Pancreas (tissue), 10 donors: ENCODE measurements around the gene TPGS2. TPM values are rescaled to one million over a fixed set of nuclear protein-coding genes. Genes with fewer than 3 reads are reported as not detected.

Experiments
- ATAC-seq, 4 donors: fragments of 200-7000 bp; cut with Tn5 transposase; one replicate each; pipeline versions ENCODE4 v1.8.0 to v1.9.1; 2020; ENCODE audit warnings: mild to moderate bottlenecking in 4 of 4, moderate library complexity in 4 of 4
- DNase-seq, 6 donors: peaks; one replicate each; pipeline ENCODE4 v3.0.0-alpha.2; 2020
- FAIRE-seq: peaks from 2 replicates; lab custom pipeline; 2012; peaks lifted over from hg19 to GRCh38; lab: Jason Lieb, UNC
- H3K27ac ChIP-seq, 4 donors: fragments of 200-600 bp; sonication (generic); 1 replicate in 3 of 4; 2 replicates in 1 of 4; pipeline versions ENCODE4 v1.5.0 to v1.8.0; 2020
- H3K27me3 ChIP-seq, 4 donors: fragments of 200-600 bp; one replicate each; pipeline ENCODE4 v1.8.0; 2021
- H3K36me3 ChIP-seq, 3 donors: fragments of 200-600 bp; sonication (generic) in 1 of 3; one replicate each; pipeline versions ENCODE4 v1.5.0 to v1.8.0; 2020 to 2021
- H3K4me1 ChIP-seq, 3 donors: fragments of 200-600 bp; one replicate each; pipeline ENCODE4 v1.8.0; 2021
- H3K4me3 ChIP-seq, 4 donors: fragments of 200-600 bp; sonication (generic) in 2 of 4; one replicate each; pipeline versions ENCODE4 v1.5.0 to v1.8.0; 2020 to 2021
- H3K9me3 ChIP-seq, 4 donors: fragments of 200-600 bp; one replicate each; pipeline ENCODE4 v1.8.0; 2021
- CTCF ChIP-seq, 4 donors: fragments of 200-600 bp; sonication (generic) in 3 of 4; IDR thresholded peaks; one replicate each; pipeline versions ENCODE4 v1.5.0 to v1.8.0; 2021; ENCODE audit warnings: antibody characterized with exemption in 4 of 4
- WGBS, 2 donors: extraction: QIAGEN DNeasy Blood & Tissue Kit; methylation state at CpG; one replicate each; pipeline ENCODE4 v1.1.7; 2013; 5-methylcytosine and 5-hydroxymethylcytosine counted together
- intact Hi-C, 3 donors: fragments of 100-400 bp; cut with DNase I; formaldehyde crosslinking; loops; one replicate each; pipeline versions ENCODE4 v1.11.1 to v1.14.2; 2022
- polyA plus RNA-seq, 2 donors: library from polyadenylated mRNA; stranded (reverse); fragments of 200-250 nt; gene quantifications; one replicate each; pipeline ENCODE4 v1.2.3, GENCODE V29; 2013
- total RNA-seq, 6 donors: library from RNA; stranded (reverse); fragmentation: NEBNext Ultra II Directional in 4 of 6; extraction: Animal tissue kit (Norgen Biotek cat#: 25700) in 4 of 6; gene quantifications; one replicate each; pipeline versions ENCODE4 v1.2.1 to v1.2.4, GENCODE V29; 2021 to 2023
- donor health status: healthy with polysubstance abuse.
- donor health status: DM: no; HTN: no; CAD: no; lungs with moderate emphysema.
- donor health status: DM: no; HTN: no; CAD: no.
- donor health status: control.
- donor health status: control.
- donor health status: Bipolar disorder and iron deficiency.
- donor health status: DM: yes; HTN: yes; CAD: no.
- donor health status: DM: no; HTN: no; CAD: no.
- donor health status: DM: no; HTN: no; CAD: no.
- donor health status: DM: yes; HTN: yes; CAD: no.

TPGS2 gene
- total and polyA plus RNA-seq, 8 donors: 16.6 to 44.6 (median 25.2) TPM

- WGBS, 2 donors: 92% methylated on average over 2 of the region's 2 CpGs
- DNase-seq: no peak
- TF ChIP-seq CTCF (IDR thresholded peaks at IDR 0.05): no peak
- FAIRE-seq: peak; percentile 82
- intact Hi-C loops: no loop called here
- Histone ChIP-seq H3K27ac (no peak overlapping the region), H3K4me1 (no peaks in the 10 kb centered on the region), H3K36me3 (no peaks in the 10 kb centered on the region), H3K9me3 (no peaks in the 10 kb centered on the region), H3K4me3 (no peak overlapping the region), H3K27me3 (no peaks in the 10 kb centered on the region)
- ATAC-seq: no peak
These were observed 19.8 kb upstream of the TPGS2 start for GRCh38 chr18:36848609-36849008.

- ATAC-seq (no peak), DNase-seq (no peak), FAIRE-seq (no peak)
- Histone ChIP-seq H3K9me3 (no peaks in the 10 kb centered on the region), H3K27me3 (no peaks in the 10 kb centered on the region), H3K4me3 (no peak overlapping the region), H3K4me1 (no peaks in the 10 kb centered on the region), H3K27ac (no peak overlapping the region), H3K36me3 (no peaks in the 10 kb centered on the region)
- no peak for TF ChIP-seq CTCF (IDR thresholded peaks at IDR 0.05)
- 94% methylated on average over 2 of the region's 2 CpGs for WGBS, 2 donors
- intact Hi-C loops: no loop called here
These were observed 15.0 kb upstream of the TPGS2 start for GRCh38 chr18:36843784-36844183.

GRCh38 chr18:36843199-36843598 lies 14.4 kb upstream of the TPGS2 start:
- no peak for ATAC-seq
- FAIRE-seq: no peak

GRCh38 chr18:36839835-36840234 lies 11.0 kb upstream of the TPGS2 start:
- ATAC-seq: peak in 1 of 4 donors; percentile 11
- TF ChIP-seq CTCF (IDR thresholded peaks at IDR 0.05): no peak
- FAIRE-seq: no peak
- no peaks in the 10 kb centered on the region for H3K4me1 ChIP-seq
- H3K27ac ChIP-seq: no peak overlapping the region
- no peaks in the 10 kb centered on the region for H3K9me3 ChIP-seq
- H3K4me3 ChIP-seq: no peak overlapping the region
- 93 to 96% methylated on average over 4 of the region's 4 CpGs for WGBS, 2 donors
- DNase-seq: no peak
- intact Hi-C loops: no loop called here
- H3K27me3 ChIP-seq: no peaks in the 10 kb centered on the region
- no peaks in the 10 kb centered on the region for H3K36me3 ChIP-seq

More at GRCh38 chr18:36843199-36843598, 14.4 kb upstream of the TPGS2 start:
- H3K4me1 ChIP-seq: no peaks in the 10 kb centered on the region
- no peak overlapping the region for H3K27ac ChIP-seq
- WGBS, 2 donors: 95 to 96% methylated on average over 5 of the region's 5 CpGs
- intact Hi-C loops: no loop called here
- no peak for TF ChIP-seq CTCF (IDR thresholded peaks at IDR 0.05)
- no peaks in the 10 kb centered on the region for H3K36me3 ChIP-seq
- DNase-seq: no peak
- H3K27me3 ChIP-seq: no peaks in the 10 kb centered on the region
- no peak overlapping the region for H3K4me3 ChIP-seq
- no peaks in the 10 kb centered on the region for H3K9me3 ChIP-seq

- FAIRE-seq (no peak), ATAC-seq (no peak), DNase-seq (no peak)
- TF ChIP-seq CTCF (IDR thresholded peaks at IDR 0.05): no peak
- Histone ChIP-seq H3K27ac (no peak overlapping the region), H3K27me3 (no peaks in the 10 kb centered on the region), H3K4me3 (no peak overlapping the region), H3K9me3 (no peaks in the 10 kb centered on the region), H3K36me3 (no peaks in the 10 kb centered on the region), H3K4me1 (no peaks in the 10 kb centered on the region)
- intact Hi-C loops: no loop called here
- 96 to 98% methylated on average over 1 of the region's 1 CpG for WGBS, 2 donors
These were observed 7.1 kb upstream of the TPGS2 start for GRCh38 chr18:36835927-36836326.
